GM12875 (cell line): Measurements from ENCODE around the gene RORC.

Source experiments
- H3K4me3 ChIP-seq: one replicate; pipeline ENCODE4 v1.5.1; 2011; ENCODE audit warnings: low read depth, low read length, control low read depth
- TF ChIP-seq, protein P1 (sequence below): IDR thresholded peaks from 2 replicates; pipeline ENCODE4 v1.5.1; 2011; ENCODE audit warnings: low read depth, mild to moderate bottlenecking, control low read depth, inconsistent platforms, low read length, moderate library complexity, borderline replicate concordance; ENCODE audit not compliant: insufficient read depth

Gene RORC

GRCh38 chr1:151847867-151848596 lies 16.4 kb upstream of the RORC start:
- TF ChIP-seq, protein P1, sequence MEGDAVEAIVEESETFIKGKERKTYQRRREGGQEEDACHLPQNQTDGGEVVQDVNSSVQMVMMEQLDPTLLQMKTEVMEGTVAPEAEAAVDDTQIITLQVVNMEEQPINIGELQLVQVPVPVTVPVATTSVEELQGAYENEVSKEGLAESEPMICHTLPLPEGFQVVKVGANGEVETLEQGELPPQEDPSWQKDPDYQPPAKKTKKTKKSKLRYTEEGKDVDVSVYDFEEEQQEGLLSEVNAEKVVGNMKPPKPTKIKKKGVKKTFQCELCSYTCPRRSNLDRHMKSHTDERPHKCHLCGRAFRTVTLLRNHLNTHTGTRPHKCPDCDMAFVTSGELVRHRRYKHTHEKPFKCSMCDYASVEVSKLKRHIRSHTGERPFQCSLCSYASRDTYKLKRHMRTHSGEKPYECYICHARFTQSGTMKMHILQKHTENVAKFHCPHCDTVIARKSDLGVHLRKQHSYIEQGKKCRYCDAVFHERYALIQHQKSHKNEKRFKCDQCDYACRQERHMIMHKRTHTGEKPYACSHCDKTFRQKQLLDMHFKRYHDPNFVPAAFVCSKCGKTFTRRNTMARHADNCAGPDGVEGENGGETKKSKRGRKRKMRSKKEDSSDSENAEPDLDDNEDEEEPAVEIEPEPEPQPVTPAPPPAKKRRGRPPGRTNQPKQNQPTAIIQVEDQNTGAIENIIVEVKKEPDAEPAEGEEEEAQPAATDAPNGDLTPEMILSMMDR: no peak
- no peak overlapping the region for H3K4me3 ChIP-seq

DNA sequence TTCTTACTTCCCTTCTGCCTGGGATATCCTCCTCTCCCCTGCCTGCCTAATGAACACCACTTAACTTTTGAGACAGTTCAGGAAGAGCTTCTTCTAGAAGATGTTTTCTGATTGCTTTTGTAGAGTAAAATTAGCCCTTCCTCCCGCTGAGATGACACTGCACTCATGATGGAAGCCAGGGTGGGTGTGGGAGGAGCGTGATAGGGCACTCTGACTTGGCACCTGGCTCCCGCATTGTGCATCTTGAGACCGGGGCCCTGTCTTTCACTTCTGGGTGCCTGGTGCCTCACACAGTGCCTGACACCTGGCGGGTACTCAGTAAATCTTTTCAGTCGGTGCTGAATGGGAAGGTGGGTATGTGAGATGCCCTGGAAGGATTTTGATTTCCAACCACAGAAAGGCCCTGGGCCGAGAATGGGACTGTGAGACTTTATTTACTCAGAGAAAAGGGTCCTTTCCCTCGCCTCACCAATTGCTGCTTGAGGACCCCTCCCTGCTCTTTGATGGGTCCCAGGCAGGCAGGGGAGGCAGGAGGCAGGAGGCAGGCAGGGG lies 15.2 kb upstream of the RORC start:
- TF ChIP-seq, protein P1: no peak
- no peak overlapping the region for H3K4me3 ChIP-seq

DNA sequence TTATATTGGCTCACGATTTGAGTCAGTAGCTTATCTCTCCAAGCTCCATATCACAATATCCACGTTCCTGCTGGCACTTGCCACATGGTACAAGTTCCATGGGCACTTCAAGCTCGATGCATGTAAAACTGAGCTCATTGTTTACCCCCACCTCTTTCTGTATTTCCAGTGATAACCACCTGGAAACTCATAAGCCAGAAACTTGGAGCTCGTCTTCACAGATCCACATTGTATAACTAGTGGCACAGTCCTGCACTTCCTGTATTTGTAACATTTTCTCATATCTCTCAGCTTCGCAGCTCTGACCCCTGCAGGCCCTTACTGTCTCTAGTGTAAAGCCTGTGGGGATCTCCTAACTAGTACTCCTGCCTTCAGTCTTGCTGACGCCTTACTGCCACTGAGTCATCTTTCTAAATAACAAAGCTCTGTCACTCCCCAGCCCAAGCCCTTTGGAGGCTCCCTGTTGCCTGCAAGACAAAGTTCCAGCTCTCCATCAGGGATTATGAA lies 14.5 kb upstream of the RORC start:
- no peak overlapping the region for H3K4me3 ChIP-seq
- TF ChIP-seq, protein P1: no peak

DNA sequence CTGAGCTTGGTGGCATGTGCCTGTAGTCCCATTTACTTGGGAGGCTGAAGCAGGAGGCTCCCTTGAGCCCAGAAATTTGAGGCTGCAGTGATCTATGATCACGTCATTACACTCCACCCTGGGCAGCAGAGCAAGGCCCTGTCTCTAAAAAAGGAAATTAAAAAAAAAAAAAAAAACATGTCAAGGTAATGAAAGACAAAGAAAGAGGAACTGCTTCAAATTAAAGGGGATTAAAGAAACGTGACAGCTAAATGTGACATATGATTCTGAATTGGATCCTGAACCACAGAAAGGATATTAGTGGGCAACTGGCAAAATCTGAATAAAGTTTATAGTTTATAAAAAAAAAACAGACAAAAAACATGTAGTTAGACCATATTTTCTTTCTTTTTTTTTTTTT lies 11.8 kb upstream of the RORC start:
- TF ChIP-seq, protein P1: no peak
- no peak overlapping the region for H3K4me3 ChIP-seq

DNA sequence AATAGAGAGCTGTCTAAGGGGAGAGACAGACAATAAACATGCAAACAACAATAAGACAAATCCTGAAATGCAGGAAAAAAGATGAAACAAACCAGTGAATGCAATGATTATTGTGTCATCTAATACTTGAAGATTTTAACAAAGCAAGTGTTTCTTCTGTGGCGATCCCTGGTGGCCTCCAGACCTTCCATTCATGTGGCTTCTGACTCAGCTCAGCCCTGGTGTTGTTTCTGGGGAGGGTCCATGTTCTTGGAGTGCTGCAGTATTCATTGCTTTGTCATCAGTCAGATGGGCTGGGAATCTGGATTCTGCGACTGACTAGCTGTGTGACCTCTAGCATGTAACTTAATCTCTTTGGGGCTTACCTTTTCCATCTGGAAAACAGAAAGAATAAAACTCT lies 9.5 kb upstream of the RORC start:
- TF ChIP-seq, protein P1: no peak
- H3K4me3 ChIP-seq: no peak overlapping the region

GRCh38 chr1:151840421-151840820 lies 8.8 kb upstream of the RORC start:
- H3K4me3 ChIP-seq: no peak overlapping the region
- TF ChIP-seq, protein P1: no peak
